NT2/D1 (cell line): ENCODE measurements around the gene LSM14A.

Source experiments
- DNase-seq: peaks from one replicate; pipeline ENCODE4 v3.0.0-alpha.2; 2011; ENCODE audit warnings: low read depth, low spot score
- H3K27me3 ChIP-seq: 2 replicates; pipeline ENCODE4 v1.6.0; 2011; ENCODE audit warnings: mild to moderate bottlenecking; ENCODE audit not compliant: insufficient read length, insufficient read depth
- H3K36me3 ChIP-seq: 2 replicates; pipeline ENCODE4 v1.6.1; 2011; ENCODE audit warnings: mild to moderate bottlenecking, low read length, mixed read lengths; ENCODE audit not compliant: insufficient read depth, insufficient read length
- H3K4me1 ChIP-seq: 2 replicates; pipeline ENCODE4 v1.5.1; 2011; ENCODE audit not compliant: insufficient read depth, insufficient read length
- H3K4me3 ChIP-seq: 2 replicates; pipeline ENCODE4 v1.5.1; 2011; ENCODE audit warnings: low read depth; ENCODE audit not compliant: insufficient read length
- H3K9ac ChIP-seq: 2 replicates; pipeline ENCODE4 v1.6.0; 2011; ENCODE audit warnings: low read depth; ENCODE audit not compliant: insufficient read length
- H3K9me3 ChIP-seq: 2 replicates; pipeline ENCODE4 v1.5.1; 2011; ENCODE audit warnings: mild to moderate bottlenecking, low read length; ENCODE audit not compliant: insufficient read depth
- SUZ12 ChIP-seq: IDR thresholded peaks from 2 replicates; pipeline ENCODE4 v1.6.1; 2011; ENCODE audit not compliant: insufficient read length, insufficient read depth; ENCODE audit errors: extremely low read depth
- YY1 ChIP-seq: IDR thresholded peaks from 2 replicates; pipeline ENCODE4 v1.6.1; 2011; ENCODE audit not compliant: insufficient read length, insufficient read depth
- ZNF274 ChIP-seq: IDR thresholded peaks from 2 replicates; pipeline ENCODE4 v1.6.1; 2011; ENCODE audit warnings: mild to moderate bottlenecking, low read depth, low read length

The LSM14A gene

DNA sequence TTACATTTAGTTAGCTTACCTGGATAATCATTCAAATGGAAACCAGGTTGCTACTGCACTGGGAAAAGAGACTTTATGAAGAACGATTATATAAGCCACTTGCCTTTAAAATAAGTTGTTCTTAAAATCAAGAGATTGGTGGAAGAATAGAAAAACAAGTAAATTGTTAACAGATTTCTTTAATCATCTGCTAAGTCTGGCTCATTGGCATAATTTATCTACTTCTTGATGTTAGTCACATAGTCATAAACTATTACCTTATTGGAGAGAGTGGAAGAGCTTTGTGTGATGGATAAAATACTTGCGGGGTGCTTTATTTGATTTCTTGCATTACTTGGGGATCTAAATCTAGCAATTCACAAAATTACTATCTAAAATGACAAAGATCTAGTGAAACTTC lies 6.8 kb downstream of the LSM14A start:
- Histone ChIP-seq H3K9me3 (no peaks in the 10 kb centered on the region), H3K4me1 (no peaks in the 10 kb centered on the region), H3K36me3 (peaks cover 52% of the 10 kb centered on the region), H3K9ac (no peak overlapping the region), H3K4me3 (no peak overlapping the region), H3K27me3 (no peaks in the 10 kb centered on the region)
- TF ChIP-seq SUZ12 (no peak), ZNF274 (no peak), YY1 (no peak)
- no peak for DNase-seq

DNA sequence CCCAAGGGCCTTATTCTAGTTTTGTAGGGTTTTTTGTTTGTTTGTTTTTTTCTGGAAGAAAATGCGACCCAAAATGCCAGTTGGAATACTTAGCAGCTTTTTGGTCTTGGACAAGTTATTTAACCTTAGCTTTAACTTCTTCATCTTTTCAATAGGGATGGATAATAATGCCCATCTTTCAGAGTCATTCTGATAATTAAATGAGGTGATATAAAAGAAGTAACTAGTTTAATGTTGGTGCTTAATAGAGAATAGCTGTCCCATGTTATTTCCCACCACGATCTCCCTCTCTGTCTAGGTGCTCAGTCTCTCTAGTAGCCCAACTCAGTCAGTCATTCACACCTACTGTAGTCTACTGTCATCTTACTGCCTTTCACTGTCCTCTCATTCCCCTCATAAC lies 8.0 kb downstream of the LSM14A start:
- Histone ChIP-seq H3K4me1 (no peaks in the 10 kb centered on the region), H3K27me3 (no peaks in the 10 kb centered on the region), H3K36me3 (peaks cover 40% of the 10 kb centered on the region), H3K4me3 (no peak overlapping the region), H3K9ac (no peak overlapping the region), H3K9me3 (no peaks in the 10 kb centered on the region)
- TF ChIP-seq YY1 (no peak), SUZ12 (no peak), ZNF274 (no peak)
- no peak for DNase-seq

DNA sequence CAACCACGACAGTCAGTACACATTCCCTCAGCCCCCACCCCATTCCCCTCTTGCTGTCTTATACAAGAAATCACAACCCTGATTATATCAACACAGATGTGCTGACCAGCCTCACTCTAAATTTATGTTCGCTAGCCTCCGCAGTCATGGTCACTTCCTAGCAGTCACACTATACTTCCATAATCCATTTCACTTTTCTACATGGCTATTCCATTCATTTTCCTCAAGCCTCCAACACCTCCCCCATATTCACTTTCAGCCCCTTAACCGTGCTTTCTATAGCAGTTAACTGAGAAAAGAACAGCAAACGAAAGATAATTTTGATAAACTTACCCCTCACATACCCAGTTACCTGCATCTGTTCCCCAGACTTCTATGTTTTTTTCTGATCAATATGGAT lies 8.4 kb downstream of the LSM14A start:
- no peaks in the 10 kb centered on the region for H3K9me3 ChIP-seq
- no peak overlapping the region for H3K4me3 ChIP-seq
- DNase-seq: no peak
- TF ChIP-seq ZNF274: no peak
- TF ChIP-seq YY1: no peak
- no peak for TF ChIP-seq SUZ12
- peaks cover 36% of the 10 kb centered on the region for H3K36me3 ChIP-seq
- no peaks in the 10 kb centered on the region for H3K4me1 ChIP-seq
- no peaks in the 10 kb centered on the region for H3K27me3 ChIP-seq
- H3K9ac ChIP-seq: no peak overlapping the region

DNA sequence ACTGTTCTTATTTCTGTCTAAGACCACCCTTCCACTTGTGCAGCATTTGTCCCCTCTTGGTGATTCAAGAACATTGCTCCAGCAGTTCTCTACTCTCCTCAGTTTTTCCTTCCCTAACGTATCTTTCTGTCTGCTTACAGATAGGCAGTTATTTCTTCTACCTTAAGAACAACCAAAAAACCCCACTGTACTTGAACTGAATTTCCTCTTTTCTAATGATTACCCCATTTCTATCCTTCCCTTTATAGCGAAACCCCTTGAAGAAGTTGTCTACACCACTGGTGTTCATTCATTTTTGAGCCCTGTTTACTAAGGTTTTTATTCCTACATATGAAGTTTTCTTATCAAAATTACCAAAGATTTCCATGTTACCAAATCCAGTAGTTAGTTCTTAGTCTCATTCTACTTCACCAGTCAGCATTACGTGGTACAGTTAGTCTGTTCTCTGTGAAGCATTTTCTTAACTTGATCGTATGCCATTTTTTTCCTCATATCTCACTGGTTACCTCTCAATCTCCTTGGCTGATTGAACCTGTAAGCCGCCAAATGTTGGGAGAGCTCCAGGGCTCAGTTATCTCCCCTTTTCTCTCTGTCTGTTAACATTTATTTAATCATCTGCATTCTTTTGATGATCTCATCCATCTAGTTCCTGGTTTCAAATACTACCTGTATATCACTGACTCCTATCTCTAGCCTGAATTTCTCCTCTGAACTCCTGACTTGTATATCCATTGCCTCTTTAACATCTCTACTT lies 9.0 kb downstream of the LSM14A start:
- TF ChIP-seq YY1: no peak
- TF ChIP-seq ZNF274: no peak
- no peak for TF ChIP-seq SUZ12
- no peaks in the 10 kb centered on the region for H3K4me1 ChIP-seq
- no peak for DNase-seq
- H3K9ac ChIP-seq: no peak overlapping the region
- H3K27me3 ChIP-seq: no peaks in the 10 kb centered on the region
- no peak overlapping the region for H3K4me3 ChIP-seq
- H3K9me3 ChIP-seq: no peaks in the 10 kb centered on the region
- H3K36me3 ChIP-seq: peaks cover 35% of the 10 kb centered on the region

GRCh38 chr19:34182125-34182524 lies 9.8 kb downstream of the LSM14A start:
- no peak for DNase-seq
- Histone ChIP-seq H3K27me3 (no peaks in the 10 kb centered on the region), H3K4me1 (no peaks in the 10 kb centered on the region), H3K36me3 (peaks cover 35% of the 10 kb centered on the region), H3K4me3 (no peak overlapping the region), H3K9ac (no peak overlapping the region), H3K9me3 (no peaks in the 10 kb centered on the region)
- no peak for TF ChIP-seq SUZ12
- no peak for TF ChIP-seq ZNF274
- TF ChIP-seq YY1: no peak

- no peak for DNase-seq
- Histone ChIP-seq H3K4me1 (no peaks in the 10 kb centered on the region), H3K9me3 (no peaks in the 10 kb centered on the region), H3K36me3 (peaks cover 18% of the 10 kb centered on the region), H3K27me3 (no peaks in the 10 kb centered on the region), H3K4me3 (no peak overlapping the region), H3K9ac (no peak overlapping the region)
- TF ChIP-seq YY1 (no peak), ZNF274 (no peak), SUZ12 (no peak)
Measured at GRCh38 chr19:34184880-34185491, 12.7 kb downstream of the LSM14A start.

DNA sequence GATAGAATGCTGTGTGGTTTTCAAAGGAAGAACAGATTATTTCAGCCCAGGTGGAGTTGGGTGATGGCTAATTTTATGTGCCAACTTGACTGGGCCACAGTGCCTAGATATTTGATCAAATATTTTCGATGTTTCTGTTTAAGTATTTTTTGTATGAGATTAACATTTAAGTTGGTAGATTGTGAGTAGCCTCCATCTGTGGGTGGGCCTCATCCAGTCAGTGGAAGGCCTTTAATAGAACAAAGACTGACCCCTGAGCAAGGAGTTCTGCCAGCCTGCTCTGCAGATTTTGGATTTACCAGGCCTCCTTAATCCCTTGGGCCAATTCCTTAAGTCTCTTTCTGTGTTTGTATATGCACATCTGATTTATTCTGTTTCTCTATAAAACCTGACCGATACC lies 13.9 kb downstream of the LSM14A start:
- Histone ChIP-seq H3K27me3 (no peaks in the 10 kb centered on the region), H3K4me3 (no peak overlapping the region), H3K9ac (no peak overlapping the region), H3K9me3 (no peaks in the 10 kb centered on the region), H3K36me3 (peaks cover 9% of the 10 kb centered on the region), H3K4me1 (no peaks in the 10 kb centered on the region)
- DNase-seq: no peak
- TF ChIP-seq SUZ12: no peak
- TF ChIP-seq YY1: no peak
- TF ChIP-seq ZNF274: no peak

DNA sequence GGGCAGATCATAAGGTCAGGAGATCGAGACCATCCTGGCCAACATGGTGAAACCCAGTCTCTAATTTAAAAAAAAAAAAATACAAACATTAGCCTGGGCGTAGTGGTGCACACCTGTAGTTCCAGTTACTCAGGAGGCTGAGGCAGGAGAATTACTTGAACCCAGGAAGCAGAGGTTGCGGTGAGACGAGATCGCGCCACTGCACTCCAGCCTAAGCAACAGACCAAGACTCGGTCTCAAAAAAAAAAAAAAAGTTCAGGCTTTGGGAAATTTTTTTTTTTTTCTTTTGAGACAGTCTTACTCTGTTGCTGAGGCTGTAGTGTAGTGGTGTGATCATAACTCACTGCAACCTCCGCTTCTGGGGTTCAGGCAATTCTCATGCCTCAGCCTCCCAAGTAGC lies 14.7 kb downstream of the LSM14A start:
- DNase-seq: no peak
- no peak for TF ChIP-seq YY1
- no peak for TF ChIP-seq ZNF274
- no peak for TF ChIP-seq SUZ12
- Histone ChIP-seq H3K9me3 (no peaks in the 10 kb centered on the region), H3K27me3 (no peaks in the 10 kb centered on the region), H3K9ac (no peak overlapping the region), H3K36me3 (peaks cover 4% of the 10 kb centered on the region), H3K4me1 (no peaks in the 10 kb centered on the region), H3K4me3 (no peak overlapping the region)
